Neural progenitor cell (in vitro differentiated cells): ENCODE results near the gene SCN2A. TPM values are rescaled to one million over a fixed set of nuclear protein-coding genes. Genes with fewer than 3 reads are reported as not detected.

Experiments used
- DNase-seq: peaks from one replicate; pipeline ENCODE4 v3.0.0-alpha.2; 2016; ENCODE audit warnings: low spot score
- H2AFZ ChIP-seq: fragments of 200-600 bp; sonication (generic); replicated peaks from 2 replicates; pipeline ENCODE4 v1.6.1; 2016; ENCODE audit warnings: antibody characterized with exemption
- H3F3A ChIP-seq: fragments of 200-600 bp; sonication (generic); 2 replicates; pipeline ENCODE4 v1.6.1; 2016; ENCODE audit warnings: antibody characterized with exemption, low read depth
- H3K27ac ChIP-seq: fragments of 200-600 bp; sonication (generic); 2 replicates; pipeline ENCODE4 v1.5.1; 2016; ENCODE audit warnings: mild to moderate bottlenecking
- H3K27me3 ChIP-seq: fragments of 200-600 bp; sonication (generic); 2 replicates; pipeline ENCODE4 v1.6.1; 2016; ENCODE audit warnings: mild to moderate bottlenecking, moderate library complexity
- H3K36me3 ChIP-seq: fragments of 200-600 bp; sonication (generic); 2 replicates; pipeline ENCODE4 v1.5.1; 2016
- H3K4me1 ChIP-seq: fragments of 200-600 bp; sonication (generic); 2 replicates; pipeline ENCODE4 v1.6.1; 2016; ENCODE audit warnings: mixed run types
- H3K4me2 ChIP-seq: fragments of 200-600 bp; sonication (generic); 2 replicates; pipeline ENCODE4 v1.6.1; 2016
- H3K4me3 ChIP-seq: fragments of 200-600 bp; sonication (generic); 2 replicates; pipeline ENCODE4 v1.5.1; 2016
- H3K79me2 ChIP-seq: fragments of 200-600 bp; sonication (generic); 2 replicates; pipeline ENCODE4 v1.6.1; 2016; ENCODE audit warnings: low read depth
- H3K9ac ChIP-seq: fragments of 200-600 bp; sonication (generic); 2 replicates; pipeline ENCODE4 v1.6.1; 2016
- H3K9me3 ChIP-seq: fragments of 200-600 bp; sonication (generic); 2 replicates; pipeline ENCODE4 v1.5.1; 2016; ENCODE audit warnings: low read depth
- H4K20me1 ChIP-seq: fragments of 200-600 bp; sonication (generic); 2 replicates; pipeline ENCODE4 v1.6.1; 2016; ENCODE audit warnings: low read depth
- H3K27ac Mint-ChIP-seq: 3 replicates; pipeline ENCODE4 v1.8.0; 2021; ENCODE audit warnings: mixed read lengths
- H3K27me3 Mint-ChIP-seq: 2 replicates; pipeline ENCODE4 v1.8.0; 2022; ENCODE audit warnings: low read depth, mild to moderate bottlenecking, inconsistent platforms, moderate library complexity, mixed read lengths; ENCODE audit not compliant: insufficient read depth
- H3K36me3 Mint-ChIP-seq: 3 replicates; pipeline ENCODE4 v1.8.0; 2021; ENCODE audit warnings: mixed read lengths
- H3K4me1 Mint-ChIP-seq: 3 replicates; pipeline ENCODE4 v1.8.0; 2021; ENCODE audit warnings: mixed read lengths
- H3K4me3 Mint-ChIP-seq: 3 replicates; pipeline ENCODE4 v1.8.0; 2021; ENCODE audit warnings: mild to moderate bottlenecking, moderate library complexity, mixed read lengths
- H3K9me3 Mint-ChIP-seq: 3 replicates; pipeline ENCODE4 v1.8.0; 2020; ENCODE audit warnings: mixed read lengths
- EZH2 ChIP-seq: fragments of 200-600 bp; sonication (generic); IDR thresholded peaks from 2 replicates; pipeline ENCODE4 v1.6.1; 2017; ENCODE audit warnings: antibody characterized with exemption, mild to moderate bottlenecking, moderate library complexity
- EZH2phosphoT487 ChIP-seq: fragments of 200-600 bp; sonication (generic); IDR thresholded peaks from 2 replicates; pipeline ENCODE4 v1.6.1; 2017; ENCODE audit warnings: antibody characterized with exemption
- total RNA-seq: library from RNA; depleted of rRNA; stranded (reverse); fragments of >200 nt; gene quantifications from 2 replicates; pipeline ENCODE4 v1.2.3, GENCODE V29; 2015; ENCODE audit warnings: low replicate concordance
- TF ChIP-seq, protein P1 (sequence below): fragments of 200-600 bp; sonication (generic); IDR thresholded peaks from 2 replicates; pipeline ENCODE4 v1.5.1; 2017; ENCODE audit warnings: antibody characterized with exemption, mild to moderate bottlenecking

SCN2A gene
- total RNA-seq, 1 donor from 2014 or later, result 0.30 TPM

DNA sequence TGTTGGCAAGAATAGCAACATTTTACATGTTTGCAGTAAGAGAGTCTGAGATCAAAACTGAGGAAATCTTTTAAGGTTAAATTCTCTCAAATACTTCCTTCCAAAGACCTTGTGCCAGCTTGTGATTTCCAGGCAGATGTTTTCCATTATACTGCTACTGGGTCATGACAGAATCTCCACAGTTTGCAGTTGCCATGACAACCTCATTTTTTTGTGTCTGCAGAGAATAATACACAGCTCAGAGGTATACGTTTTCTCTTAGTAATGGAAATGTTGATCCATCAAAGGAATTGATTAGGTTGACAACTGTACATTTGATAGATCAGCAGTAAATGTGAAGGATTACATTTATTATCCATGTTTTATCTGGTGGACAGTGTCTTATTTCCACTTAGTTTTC lies 201.2 kb downstream of the SCN2A start:
- Mint-ChIP-seq H3K4me1 (peaks cover 37% of the 10 kb centered on the region), H3K36me3 (peaks cover 1% of the 10 kb centered on the region), H3K4me3 (no peak overlapping the region), H3K27me3 (no peaks in the 10 kb centered on the region), H3K9me3 (no peaks in the 10 kb centered on the region), H3K27ac (peak overlapping the region; percentile 92)
- Histone ChIP-seq H3K9me3 (no peaks in the 10 kb centered on the region), H3K27ac (no peak overlapping the region), H3K4me2 (no peak overlapping the region), H3K4me1 (peaks cover 20% of the 10 kb centered on the region), H3K27me3 (no peaks in the 10 kb centered on the region), H3K9ac (no peak overlapping the region), H4K20me1 (no peaks in the 10 kb centered on the region), H3K4me3 (no peak overlapping the region), H3K36me3 (no peaks in the 10 kb centered on the region), H3K79me2 (no peaks in the 10 kb centered on the region), H2AFZ (no peak overlapping the region), H3F3A (peaks cover 15% of the 10 kb centered on the region)
- DNase-seq, result no peak
- TF ChIP-seq, protein P1, sequence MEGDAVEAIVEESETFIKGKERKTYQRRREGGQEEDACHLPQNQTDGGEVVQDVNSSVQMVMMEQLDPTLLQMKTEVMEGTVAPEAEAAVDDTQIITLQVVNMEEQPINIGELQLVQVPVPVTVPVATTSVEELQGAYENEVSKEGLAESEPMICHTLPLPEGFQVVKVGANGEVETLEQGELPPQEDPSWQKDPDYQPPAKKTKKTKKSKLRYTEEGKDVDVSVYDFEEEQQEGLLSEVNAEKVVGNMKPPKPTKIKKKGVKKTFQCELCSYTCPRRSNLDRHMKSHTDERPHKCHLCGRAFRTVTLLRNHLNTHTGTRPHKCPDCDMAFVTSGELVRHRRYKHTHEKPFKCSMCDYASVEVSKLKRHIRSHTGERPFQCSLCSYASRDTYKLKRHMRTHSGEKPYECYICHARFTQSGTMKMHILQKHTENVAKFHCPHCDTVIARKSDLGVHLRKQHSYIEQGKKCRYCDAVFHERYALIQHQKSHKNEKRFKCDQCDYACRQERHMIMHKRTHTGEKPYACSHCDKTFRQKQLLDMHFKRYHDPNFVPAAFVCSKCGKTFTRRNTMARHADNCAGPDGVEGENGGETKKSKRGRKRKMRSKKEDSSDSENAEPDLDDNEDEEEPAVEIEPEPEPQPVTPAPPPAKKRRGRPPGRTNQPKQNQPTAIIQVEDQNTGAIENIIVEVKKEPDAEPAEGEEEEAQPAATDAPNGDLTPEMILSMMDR, result no peak
- TF ChIP-seq EZH2 (no peak), EZH2phosphoT487 (no peak)

Other genes with a start within 250 kb of the SCN2A start
- 0.40 TPM in 1 of 2 replicates, not detected in the other for gene SCN3A, start 35.4 kb upstream of the SCN2A start, total RNA-seq
- gene CSRNP3, start 230.3 kb downstream of the SCN2A start, total RNA-seq, result 14.7 and 16.9 TPM in 2 replicates